ENCODE data around the gene PCGF3.

- no peak for TF ChIP-seq EZH2phosphoT487 (IDR thresholded peaks at IDR 0.05; ENCODE audit: insufficient read depth, low read depth)
- no peak for TF ChIP-seq EZH2 (IDR thresholded peaks at IDR 0.05; ENCODE audit: insufficient read depth, poor library complexity, severe bottlenecking)
Measured at GRCh38 chr4:738781-739280, 33.2 kb downstream of the PCGF3 start.

All from GM23248 (cell line).